Raji (cell line): Measurements from ENCODE around the gene MFAP2.

Source experiments
- POLR2A ChIP-seq: IDR thresholded peaks from 2 replicates; pipeline ENCODE4 v1.6.1; 2011; ENCODE audit warnings: low read depth, low read length, control low read depth; ENCODE audit not compliant: insufficient read depth

The MFAP2 gene

DNA sequence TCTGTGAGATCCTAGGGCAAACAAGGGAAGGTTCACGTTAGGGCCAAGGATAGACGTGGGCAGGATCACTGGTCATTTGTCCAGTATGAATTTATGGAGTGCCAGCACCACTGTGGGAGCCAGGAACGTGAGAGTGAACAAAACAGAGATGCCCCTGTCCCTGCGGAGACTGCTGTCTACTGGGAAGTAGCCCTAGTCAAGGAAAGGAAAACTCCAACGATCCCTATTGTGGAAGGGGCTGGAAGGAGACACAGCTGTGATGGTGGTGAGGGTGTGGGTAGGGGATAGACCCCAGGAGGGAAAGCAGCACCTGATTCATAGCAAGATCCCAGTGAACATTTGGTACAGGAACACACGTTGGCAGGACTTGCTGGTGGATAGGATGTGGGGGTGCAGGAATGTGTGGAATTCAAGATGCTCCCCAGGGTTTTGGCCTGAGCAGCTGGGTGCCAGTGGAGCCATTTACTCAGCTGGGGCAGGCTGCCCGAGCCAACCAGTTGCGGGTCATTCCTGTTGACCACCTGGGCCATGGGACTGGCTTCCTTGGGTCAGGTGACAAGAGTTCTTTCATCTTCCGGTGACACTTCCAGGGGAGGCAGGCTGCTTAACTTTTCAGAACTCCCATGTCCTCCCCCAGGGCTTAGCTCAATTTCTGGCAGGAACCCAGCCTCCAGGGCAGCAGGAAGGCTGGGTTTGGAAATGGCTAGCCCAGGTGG, 32.5 kb upstream of the MFAP2 start:
- no peak for TF ChIP-seq POLR2A

DNA sequence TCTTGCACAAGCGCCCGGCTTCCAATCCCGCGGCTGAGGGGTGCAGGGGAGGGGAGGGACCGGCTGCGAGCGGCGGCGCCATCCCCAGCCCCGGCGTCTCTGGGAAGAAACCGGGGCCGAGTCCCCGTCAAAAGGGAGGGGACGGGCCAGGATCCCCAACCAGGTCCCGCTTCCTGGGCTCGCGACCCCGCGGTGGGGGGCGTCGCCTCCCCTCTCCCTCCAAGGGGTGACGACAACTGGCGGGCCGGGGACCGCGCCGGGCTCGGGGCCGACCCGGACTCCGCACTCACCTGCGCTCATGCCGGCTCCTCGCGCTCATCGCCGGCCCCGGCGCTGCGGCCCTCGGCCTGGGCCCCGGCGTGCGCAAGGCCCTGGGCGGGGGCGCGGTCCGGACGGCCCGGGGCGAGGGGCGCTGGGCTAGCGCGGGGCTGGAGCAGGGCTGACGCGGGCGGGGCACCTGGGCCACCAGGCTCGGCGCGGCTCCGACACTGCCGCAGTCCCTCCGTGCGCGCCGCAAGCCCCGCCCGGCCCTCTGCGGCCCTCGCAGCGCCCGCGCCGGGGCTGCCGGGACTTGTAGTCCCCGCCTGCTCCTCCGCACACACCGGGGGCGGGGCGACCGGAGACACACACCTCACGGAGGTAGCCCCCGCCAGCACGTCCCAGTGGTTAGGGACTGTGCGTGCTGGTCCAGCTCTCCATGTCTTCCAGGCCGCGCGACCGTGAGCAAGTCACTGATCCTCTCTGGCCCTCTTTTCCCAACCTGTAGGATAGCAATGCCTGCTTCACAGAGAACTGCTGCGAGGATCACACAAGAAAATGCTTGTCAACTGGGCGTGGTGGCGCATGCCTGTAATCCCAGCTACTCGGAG, 31.3 kb upstream of the MFAP2 start, which contains the start of gene ATP13A2:
Gene ATP13A2, minus strand, starts transcription at position 490 of the 869 bp plus-strand sequence. Its CDS starts 190 bp downstream, at position 300.
- peak; percentile 75 for TF ChIP-seq POLR2A

GRCh38 chr1:17011092-17011438, 30.6 kb upstream of the MFAP2 start:
- TF ChIP-seq POLR2A, result no peak

GRCh38 chr1:17009706-17010105, 29.3 kb upstream of the MFAP2 start:
- no peak for TF ChIP-seq POLR2A

DNA sequence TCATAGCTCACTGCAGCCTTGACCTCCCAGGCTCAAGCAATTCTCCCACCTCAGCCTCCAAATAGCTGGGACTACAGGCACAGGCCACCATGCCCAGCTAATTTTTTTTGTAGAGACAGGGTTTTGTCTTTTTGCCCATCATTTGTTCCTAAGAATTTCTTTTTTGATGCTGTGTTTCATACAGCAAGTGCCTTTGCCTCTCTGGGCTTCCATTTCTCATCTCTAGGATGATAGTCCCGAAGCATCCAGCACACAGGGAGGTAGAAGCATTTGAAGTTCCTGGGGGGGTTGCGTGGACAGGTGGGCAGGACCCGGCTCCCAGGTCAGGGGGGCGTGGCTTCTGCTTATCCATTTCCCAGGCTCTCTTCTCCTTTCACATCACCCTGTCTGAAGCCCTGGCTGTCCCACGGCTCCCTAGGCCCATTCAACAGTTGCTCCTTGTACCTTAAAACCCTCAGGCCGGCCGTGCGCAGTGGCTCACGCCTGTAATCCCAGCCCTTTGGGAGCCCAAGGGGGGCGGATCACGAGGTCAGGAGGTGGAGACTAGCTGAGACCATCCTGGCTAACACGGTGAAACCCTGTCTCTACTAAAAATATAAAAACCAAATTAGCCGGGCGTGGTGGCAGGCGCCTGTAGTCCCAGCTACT, 27.9 kb upstream of the MFAP2 start:
- no peak for TF ChIP-seq POLR2A

DNA sequence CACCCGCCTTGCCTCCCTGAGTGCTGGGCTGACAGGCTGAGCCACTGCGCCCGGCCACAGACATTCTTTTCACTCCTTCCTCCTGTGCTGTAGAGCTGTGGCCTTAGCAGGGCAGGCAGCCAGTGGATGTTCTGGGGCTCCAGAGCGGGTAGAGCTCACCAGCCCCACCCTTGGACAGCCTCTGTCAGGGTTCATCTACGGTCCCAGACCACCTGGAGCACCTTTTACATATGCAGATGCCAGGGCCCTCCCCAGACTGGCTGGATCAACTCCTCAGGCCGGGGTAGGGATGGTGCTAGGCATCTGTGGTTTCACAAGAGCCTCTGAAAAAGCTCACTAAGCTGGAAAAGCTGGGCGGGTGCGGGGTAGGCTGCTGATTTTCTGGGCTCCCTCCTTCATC, 26.7 kb upstream of the MFAP2 start:
- no peak for TF ChIP-seq POLR2A

GRCh38 chr1:17005365-17005740, 24.9 kb upstream of the MFAP2 start:
- TF ChIP-seq POLR2A, result no peak

DNA sequence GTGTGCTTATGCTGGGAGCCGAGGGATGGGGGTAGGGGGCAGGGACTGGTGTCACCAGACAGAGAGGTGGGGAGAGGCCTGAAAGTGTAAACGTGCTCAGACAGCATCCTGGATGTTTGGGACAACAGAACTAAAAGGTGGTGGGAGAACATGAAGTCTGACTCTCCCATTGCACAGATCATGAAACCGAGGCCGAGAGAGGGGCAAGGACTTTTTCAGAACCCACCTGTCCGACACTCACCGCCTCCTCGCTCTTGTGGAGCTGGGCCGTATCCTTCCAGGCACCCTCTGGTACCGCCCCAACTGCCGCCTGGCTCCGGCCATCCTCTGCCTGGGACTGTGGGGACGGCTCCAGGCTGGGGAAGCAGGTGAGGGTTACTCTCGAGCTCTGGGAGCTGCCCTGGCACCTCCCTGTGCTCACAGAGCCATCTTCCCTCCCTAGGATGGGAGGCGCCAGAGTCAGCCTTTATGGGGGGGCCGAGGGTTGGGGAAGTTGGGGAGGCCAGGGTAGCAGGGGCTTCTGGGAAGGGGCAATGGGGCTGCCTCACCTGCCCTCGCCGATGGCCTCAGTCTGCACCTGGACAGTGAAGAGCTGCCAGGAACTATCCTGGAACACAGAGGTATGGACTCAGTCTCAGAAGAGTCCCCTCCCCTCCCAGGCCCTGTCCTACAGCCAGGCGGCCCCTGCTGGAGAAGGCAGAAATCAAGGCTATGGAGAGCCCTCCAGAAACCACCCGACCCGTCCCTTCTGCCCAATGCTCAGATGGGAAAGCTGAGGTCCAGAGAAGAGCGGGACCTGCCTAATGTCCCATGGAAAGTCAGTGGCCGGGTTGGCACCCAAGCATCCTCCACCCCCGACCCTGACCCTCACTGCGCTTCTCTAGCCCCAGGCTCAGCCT, 24.3 kb upstream of the MFAP2 start:
- no peak for TF ChIP-seq POLR2A

DNA sequence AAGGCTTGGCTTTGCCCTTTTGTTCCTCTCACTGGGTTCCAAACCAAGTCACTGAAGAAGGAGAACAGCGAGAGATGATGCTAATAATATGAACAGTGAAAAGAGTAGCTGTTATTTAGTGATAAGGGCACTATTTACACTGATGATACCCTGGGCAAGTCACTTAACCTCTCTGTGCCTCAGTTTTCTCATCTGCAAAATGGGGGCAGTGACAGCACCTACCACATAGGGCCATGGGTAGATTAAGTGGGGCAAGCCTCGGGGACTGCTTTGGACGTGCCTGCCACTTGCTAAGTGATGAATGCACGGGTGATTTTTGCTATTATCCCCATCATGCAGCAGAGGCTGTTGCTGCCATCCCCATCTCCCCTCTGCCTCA, 22.1 kb upstream of the MFAP2 start:
- TF ChIP-seq POLR2A, result no peak

GRCh38 chr1:17001760-17002523, 21.5 kb upstream of the MFAP2 start:
- TF ChIP-seq POLR2A, result no peak

DNA sequence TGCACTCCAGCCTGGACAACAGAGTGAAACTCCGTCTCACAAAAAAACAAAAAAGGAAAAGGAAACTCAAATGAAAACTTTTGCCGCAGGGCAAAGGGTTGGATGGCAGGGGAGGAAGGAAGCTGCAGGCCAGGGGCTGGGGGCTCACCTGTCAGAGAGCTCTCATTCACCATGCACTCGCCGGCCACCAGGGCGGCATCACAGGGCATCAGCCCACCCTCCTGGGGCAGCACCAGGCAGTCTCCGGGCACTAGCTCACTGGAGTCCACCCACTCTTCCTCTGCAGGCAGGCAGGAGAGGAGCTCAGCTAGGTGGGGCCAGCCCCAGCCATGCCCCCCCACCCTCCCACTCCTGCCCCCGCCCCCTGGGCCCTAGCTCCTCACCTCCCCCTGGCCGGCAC, 19.4 kb upstream of the MFAP2 start:
- no peak for TF ChIP-seq POLR2A

GRCh38 chr1:16998589-16998988, 18.2 kb upstream of the MFAP2 start:
- no peak for TF ChIP-seq POLR2A

GRCh38 chr1:16996845-16997244, 16.4 kb upstream of the MFAP2 start:
- no peak for TF ChIP-seq POLR2A

DNA sequence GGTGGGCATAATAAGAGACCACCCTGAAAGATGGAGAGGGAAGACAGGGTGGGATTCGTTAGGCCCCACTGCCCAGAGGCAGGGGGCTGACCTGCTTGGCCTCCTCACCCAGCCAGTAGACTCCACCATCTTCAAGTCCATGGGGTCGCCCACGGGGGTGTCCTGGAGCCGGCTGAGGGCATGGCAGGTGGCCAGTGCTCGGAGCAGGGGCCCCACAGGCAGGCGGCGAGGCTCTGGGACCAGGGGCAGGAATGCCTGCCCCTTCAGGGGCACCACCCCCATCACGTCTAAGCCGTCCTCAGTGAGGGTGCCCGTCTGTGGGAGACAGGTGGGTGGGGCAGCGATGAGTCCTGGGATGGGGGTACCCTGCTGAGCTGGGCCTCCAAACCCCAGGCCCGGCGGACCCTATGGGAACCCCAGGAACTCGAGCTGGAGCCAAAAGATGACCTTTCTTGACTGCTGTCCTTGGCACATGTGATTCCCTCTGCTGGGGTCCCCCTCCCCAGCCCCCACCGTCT, 13.2 kb upstream of the MFAP2 start:
- TF ChIP-seq POLR2A, result no peak

DNA sequence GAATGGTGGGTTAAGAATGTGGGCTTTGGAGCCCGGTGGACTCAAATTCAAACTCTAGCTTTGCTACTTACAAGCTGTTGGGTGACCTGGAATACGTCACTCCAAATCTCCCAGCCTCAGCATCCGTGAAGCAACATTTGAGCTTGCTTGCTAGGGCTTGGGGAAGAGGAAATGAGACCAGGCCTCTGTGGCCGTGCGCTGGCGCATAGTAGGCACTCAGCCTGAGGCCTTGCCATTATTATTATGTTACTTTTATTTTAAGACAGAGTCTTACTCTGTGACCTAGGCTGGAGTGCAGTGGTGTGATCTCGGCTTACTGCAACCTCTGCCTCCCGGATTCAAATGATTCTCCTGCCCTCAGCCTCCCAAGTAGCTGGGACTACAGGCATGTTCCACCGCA, 12.3 kb upstream of the MFAP2 start:
- no peak for TF ChIP-seq POLR2A

- TF ChIP-seq POLR2A, result no peak
Measured at GRCh38 chr1:16992102-16992501, 11.7 kb upstream of the MFAP2 start.
